SIG-M5 (cell line): ENCODE measurements around the gene DEXI.
"Not testable (repeated sequence)": the region's sequence is repeated elsewhere in the genome, so short reads cannot be mapped to it uniquely, and the experiment has no call there.

Experiments
- DNase-seq: peaks from one replicate; lab custom pipeline; 2025; lab: John Stamatoyannopoulos, UW

Gene DEXI

DNA sequence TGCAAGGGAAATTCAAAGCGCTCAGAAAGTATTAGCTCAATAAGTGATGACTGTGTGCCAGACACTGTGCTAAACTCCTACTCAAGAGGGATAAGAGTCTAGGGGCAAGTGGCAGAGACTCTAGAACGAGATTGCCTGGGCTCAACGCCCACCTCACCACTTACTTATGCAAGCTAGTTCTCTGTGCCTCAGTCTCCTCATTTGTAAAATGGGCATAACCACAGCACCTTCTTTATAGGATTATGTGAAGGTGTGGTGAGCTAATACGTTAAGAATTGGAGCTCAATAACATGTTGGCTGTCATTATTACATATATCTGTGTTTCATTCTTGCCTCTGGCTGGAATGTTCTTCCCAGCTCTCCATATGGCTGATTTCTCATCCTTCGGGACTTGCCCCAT, 15.4 kb downstream of the DEXI start:
- DNase-seq, result no peak

DNA sequence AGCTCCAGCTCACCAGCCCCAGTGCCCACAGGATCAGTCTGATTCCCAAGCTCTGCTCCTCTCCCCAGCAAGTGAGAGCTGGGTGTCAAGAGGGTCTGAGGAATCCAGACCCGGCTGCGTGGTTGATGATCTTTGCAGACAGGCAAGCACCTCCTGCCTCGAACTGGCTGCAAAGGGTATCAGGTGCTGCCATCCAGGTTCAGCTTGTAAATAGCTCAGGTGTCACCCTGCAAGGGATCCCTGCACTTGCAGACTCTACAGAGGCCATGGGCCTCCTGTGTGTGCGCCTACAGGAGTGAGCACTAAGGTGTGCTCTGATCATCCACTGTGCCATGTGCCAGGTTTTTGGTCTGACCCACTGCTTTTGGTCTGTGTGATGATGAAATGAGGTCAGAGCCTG, 16.2 kb downstream of the DEXI start:
- no peak for DNase-seq

DNA sequence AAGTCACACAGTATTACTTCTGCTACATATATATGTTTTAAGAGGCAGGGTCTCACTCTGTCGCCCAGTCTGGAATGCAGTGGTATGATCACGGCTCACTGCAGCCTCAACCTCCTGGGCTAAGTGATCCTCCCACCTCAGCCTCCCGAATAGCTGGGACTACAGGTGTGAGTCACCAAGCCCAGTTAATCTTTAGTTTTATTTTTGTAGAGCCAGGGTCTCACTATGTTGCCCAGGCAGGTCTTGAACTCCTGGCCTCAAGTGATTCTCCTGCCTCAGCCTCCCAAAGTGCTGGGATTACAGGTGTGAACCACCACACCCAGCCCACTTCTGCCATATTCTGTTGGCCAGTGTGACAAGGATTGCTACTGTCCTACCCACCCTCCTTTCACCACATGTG, 17.0 kb downstream of the DEXI start:
- not testable (repeated sequence) for DNase-seq

DNA sequence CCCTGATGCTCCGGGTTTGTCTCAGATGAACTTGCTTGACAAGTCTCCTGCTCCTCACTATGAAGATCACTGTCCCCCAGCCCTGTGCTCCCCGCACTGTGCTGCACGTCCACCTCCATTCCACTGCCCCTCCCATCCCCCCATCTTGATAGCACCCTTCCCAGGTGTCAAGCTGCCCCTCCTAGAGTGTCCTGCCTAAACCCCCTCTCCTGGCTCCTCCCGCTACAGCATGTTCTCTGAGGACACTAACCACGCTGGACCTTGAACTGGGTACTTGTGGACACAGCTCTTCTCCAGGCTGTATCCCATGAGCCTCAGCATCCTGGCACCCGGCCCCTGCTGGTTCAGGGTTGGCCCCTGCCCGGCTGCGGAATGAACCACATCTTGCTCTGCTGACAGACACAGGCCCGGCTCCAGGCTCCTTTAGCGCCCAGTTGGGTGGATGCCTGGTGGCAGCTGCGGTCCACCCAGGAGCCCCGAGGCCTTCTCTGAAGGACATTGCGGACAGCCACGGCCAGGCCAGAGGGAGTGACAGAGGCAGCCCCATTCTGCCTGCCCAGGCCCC, 18.5 kb downstream of the DEXI start:
- DNase-seq, result no peak

DNA sequence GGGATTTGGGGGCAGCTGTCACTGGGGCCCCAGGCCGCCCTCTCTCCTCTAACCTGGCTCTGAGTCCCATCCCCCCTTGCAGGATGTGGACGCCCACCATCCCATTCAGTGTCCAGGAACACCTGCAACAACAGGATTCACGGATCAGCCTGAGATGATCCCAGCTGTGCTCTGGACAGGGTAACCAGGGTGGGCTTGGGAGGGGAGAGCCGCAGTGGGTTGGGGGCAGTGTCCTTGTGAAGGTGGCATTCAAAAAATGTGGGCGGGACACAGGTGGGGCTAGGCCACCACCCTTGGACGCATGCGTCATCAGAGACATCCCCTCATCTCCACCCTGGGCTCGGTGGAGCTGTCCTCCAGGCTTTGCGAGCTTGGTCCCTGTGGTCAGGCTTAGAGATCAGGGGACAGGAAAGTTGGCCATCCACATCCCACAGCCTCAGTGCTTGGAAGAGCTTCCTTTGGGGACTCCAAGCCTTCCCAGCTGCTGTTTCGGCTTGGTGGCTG, 19.1 kb downstream of the DEXI start:
- DNase-seq, result no peak

DNA sequence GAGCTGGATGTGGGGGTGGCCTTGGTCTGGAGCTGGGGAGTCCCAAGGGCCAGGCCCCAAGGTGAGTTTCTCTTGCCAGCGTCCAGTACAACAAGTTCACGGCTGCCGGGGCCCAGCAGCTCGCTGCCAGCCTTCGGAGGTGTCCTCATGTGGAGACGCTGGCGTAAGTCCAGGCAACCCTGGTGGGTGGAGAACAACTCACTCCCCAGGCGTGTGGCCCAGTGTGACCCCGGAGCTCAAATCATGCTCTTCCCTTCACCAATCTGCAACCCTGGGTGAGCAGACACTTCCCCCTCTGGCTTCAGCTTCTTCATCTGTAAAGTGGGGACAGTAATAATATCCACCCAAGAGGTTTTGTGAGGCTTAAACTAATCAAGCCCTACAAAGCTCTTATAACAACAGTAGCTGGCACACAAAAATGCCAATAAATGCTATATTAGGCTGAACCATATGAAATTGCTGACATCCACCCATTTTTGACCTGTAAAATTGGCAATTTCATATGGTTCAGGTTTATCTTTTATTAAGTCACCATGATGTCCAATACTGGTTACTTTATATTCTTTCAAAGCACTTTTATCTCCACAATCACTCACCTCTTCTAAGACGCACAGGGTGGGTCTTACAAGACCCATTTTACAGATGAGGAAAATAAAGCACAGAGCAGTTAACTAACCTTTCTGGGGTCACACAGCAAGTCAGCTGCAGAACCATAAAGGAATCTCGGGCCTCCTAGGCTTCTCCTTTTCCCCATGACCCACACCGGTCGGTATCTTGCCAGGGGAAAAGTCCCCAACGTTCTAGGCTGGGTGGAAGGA, 19.7 kb downstream of the DEXI start:
- DNase-seq, result no peak

DNA sequence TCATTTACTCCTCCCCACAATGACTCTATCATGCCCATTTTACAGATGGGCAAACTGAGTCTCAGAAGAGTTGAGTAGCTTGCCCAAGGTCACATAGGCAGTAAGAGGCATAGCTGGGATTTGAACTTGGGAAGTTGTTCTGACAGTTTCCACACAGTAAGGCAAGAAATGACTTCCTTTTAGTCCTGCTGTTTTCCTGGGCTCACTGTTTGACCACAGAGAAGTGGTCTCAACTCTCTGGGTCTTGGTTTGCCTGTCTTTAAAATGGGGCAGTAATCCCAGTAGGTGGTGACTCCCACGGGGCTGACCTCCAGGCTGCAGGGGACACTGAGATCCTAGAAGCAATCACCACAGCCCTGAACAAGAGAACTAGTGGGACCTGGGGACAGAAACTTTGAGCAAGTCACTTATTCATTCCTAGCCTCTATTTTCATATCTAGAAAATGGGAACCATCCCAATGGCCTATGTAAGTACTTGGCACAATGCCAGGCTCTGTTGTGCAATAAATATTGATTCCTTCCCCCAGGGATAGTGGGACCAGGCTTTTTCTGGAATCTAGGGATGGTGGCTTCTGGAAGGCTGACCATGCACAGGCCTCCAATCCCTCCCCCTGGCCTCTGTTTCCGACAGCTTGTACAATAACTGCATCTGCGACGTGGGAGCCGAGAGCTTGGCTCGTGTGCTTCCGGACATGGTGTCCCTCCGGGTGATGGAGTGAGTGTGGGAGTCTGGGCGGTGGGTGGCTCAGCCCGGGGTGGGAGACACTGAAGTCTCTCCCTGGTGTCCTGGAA, 20.5 kb downstream of the DEXI start:
- DNase-seq, result no peak

DNA sequence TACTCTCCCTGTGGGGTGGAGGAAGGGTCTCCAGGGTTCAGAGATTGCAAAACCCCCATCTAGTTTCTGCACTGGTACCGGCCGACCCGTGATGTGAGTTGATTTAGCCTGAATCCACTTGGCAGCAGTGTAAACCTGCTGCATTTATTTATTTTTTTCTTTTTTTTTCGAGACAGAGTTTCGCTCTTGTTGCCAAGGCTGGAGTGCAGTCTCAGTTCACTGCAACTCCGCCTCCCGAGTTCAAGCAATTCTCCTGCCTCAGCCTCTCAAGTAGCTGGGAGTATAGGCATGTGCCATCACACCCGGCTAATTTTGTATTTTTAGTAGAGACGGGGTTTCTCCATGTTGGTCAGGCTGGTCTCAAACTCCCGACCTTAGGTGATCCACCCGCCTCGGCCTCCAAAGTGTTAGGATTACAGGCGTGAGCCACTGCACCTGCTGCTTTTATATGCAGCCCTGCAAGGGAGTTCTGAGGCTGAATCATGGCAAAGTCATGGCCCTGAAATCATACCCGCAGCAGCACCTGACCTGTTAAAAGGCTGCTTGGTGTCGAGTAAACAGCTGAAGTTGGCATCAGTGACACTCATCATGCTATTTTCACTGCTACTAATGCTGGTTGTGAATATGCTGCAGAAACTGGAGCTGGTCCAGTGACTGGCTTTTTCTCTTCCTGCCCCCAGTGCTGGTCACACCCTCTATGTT, 21.4 kb downstream of the DEXI start:
- DNase-seq, result no peak

DNA sequence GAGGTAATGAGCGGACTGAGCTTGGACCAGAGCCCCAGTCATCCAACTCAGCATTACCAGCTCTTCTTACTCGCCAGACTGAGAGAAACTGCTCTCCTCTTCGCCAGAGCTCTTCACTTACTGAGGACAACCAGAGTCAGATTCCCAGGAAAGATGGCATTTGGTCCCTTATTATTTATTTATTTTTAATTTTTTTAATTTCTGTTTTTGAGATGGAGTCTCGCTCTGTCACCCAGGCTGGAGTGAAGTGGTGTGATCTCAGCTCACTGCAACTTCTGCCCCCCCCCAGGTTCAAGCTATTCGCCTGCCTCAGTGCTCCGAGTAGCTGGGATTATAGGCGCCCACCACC, 23.3 kb downstream of the DEXI start:
- no peak for DNase-seq

DNA sequence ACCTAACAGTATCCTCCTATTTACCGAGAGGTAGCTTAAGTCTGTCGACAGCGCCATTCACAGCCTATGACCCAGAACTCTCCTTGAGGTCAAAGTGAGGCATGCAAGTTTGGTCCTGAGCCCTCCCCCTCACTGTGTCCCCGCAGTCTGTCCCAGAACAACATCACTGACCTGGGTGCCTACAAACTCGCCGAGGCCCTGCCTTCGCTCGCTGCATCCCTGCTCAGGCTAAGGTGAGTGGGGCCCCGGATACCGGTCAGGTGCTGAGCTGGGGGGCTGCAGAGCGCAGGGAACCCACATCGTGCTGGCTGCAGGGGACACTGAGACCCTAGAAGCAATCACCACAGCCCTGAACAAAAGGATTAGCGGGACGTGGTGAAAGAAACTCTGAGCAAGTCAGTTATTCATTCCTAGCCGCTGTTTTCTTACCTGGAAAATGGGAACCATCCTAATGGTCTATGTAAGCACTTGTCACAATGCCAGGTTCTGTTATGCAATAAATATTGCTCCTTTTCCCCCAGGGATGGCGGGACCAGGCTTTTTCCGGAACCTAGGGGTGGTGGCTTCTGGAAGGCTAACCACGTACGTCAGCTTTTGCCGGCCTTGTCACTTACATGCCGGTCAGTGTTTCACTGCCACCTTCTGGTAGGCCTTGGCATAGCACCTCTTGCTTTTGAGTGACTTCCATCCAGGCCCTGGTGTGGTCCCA, 23.8 kb downstream of the DEXI start:
- DNase-seq, result no peak

DNA sequence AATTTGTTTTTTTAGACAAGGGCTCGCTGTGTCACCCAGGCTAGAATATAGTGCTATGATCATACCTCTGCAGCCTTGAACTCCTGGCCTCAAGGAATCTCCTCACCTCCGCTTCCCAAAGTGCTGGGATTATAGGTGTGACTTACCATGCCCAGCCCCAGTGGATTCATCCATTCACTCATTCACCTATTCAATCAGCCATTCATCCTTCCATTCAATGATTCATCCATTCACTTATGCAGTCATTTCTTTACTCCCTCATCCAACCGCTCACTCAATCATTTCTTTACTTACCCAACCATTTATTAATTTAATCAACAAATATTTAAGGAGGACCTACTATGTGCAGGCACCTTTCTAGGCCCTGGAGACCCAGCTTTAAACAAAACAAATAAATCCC, 25.7 kb downstream of the DEXI start:
- DNase-seq, result no peak

DNA sequence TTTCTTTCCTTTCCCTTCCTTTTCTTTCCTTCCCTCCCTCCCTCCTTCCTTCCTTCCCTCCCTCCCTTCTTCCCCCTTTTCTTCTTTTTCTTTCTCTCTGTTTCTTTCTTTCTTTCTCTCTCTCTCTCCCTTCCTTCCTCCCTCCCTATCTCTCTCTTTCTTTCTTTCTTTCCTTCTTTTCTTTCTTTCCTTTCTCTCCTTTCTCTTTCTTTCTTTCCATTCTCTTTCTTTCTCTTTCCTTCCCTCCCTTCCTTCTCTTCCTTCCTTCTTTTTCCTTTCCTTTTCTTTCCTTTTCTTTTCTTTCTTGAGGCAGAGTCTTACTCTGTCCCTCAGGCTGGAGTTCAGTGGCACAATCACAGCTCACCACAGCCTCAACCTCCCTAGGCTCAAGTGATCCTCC, 31.0 kb downstream of the DEXI start:
- DNase-seq, result no peak

DNA sequence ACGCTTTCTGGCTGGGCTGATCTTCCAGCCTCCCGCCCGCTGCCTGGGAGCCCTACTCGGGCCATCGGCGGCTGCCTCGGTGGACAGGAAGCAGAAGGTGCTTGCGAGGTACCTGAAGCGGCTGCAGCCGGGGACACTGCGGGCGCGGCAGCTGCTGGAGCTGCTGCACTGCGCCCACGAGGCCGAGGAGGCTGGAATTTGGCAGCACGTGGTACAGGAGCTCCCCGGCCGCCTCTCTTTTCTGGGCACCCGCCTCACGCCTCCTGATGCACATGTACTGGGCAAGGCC, 34.6 kb downstream of the DEXI start:
- no peak for DNase-seq

DNA sequence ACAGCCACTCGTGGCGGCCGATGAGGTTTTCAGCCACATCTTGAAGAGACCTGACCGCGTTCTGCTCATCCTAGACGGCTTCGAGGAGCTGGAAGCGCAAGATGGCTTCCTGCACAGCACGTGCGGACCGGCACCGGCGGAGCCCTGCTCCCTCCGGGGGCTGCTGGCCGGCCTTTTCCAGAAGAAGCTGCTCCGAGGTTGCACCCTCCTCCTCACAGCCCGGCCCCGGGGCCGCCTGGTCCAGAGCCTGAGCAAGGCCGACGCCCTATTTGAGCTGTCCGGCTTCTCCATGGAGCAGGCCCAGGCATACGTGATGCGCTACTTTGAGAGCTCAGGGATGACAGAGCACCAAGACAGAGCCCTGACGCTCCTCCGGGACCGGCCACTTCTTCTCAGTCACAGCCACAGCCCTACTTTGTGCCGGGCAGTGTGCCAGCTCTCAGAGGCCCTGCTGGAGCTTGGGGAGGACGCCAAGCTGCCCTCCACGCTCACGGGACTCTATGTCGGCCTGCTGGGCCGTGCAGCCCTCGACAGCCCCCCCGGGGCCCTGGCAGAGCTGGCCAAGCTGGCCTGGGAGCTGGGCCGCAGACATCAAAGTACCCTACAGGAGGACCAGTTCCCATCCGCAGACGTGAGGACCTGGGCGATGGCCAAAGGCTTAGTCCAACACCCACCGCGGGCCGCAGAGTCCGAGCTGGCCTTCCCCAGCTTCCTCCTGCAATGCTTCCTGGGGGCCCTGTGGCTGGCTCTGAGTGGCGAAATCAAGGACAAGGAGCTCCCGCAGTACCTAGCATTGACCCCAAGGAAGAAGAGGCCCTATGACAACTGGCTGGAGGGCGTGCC, 35.1 kb downstream of the DEXI start:
- no peak for DNase-seq

DNA sequence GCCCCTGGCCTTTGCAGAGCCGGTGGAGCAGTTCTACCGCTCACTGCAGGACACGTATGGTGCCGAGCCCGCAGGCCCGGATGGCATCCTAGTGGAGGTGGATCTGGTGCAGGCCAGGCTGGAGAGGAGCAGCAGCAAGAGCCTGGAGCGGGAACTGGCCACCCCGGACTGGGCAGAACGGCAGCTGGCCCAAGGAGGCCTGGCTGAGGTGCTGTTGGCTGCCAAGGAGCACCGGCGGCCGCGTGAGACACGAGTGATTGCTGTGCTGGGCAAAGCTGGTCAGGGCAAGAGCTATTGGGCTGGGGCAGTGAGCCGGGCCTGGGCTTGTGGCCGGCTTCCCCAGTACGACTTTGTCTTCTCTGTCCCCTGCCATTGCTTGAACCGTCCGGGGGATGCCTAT, 35.8 kb downstream of the DEXI start:
- DNase-seq, result no peak

DNA sequence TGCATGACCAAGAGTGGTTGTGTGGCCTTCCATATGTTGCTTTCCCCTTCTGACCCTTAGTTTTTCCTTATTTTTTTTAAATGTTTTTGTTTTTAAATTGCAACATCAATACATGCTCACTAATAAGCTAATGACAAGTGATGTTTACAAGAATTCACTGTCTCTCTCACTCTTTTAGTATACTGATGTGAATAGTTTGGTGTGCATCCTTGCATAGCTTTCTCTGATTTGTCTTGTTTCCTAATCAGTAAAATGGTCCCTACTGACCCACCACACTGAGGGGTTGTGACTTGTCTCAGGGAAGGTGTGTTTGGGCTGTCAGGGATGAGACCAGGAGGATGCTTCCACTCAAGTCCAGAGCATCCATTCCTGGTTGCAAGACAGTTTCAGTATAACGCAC, 39.3 kb downstream of the DEXI start:
- DNase-seq, result no peak

DNA sequence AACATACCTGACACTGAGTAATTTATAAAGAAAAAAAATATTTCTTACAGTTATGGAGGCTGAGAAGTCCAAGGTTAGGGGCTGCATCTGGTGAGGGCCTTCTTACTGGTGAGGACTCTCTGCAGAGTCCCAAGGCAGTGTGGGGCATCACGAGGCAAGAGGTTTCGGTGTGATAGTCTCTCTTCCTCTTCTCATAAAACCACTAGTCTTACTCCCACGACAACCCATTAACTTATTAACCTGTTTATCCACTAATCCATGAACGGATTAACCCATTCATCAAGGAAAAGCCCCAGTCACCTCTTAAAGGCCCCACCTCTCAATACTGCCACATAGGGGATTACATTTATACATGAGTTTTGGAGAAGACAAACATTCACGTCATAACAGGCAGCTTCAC, 45.1 kb downstream of the DEXI start:
- no peak for DNase-seq

DNA sequence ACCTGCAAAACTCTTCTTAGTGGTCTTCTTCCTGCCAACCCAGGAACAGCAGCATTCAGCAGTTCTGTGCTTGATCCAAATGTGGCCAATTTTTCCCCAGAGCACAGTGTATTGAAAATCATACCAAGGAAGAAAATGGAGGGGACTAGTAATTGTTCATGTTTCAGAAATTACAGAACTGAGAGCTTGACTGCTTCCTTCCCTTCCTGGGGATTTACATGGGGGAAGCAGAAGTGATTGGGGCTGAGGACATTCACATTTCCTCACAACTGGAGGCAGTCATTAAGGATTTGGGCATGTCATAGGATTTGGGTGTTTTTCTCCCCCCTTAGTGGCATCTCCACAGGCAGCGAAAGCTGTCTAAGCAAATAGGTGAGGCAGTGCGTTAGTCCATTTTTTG, 45.5 kb downstream of the DEXI start:
- no peak for DNase-seq

DNA sequence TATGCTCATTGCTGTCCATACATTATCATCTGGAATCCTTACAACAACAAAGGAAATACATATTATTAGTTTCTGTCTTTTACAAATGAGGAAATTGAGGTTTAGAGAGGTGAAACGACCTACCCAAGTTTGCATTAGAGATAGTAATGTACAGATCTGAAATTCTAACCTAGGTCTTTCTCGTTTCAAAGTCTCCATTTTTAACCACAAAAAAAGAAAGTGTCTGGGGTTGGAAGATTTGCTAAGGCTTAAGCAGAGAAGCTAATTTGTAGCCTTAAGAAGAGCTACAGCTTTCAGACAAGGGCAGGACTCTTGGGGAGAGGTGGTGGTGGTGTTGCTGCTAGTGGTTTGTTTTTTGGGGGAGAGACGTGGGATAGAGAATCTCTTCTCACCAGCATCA, 46.1 kb downstream of the DEXI start:
- no peak for DNase-seq

DNA sequence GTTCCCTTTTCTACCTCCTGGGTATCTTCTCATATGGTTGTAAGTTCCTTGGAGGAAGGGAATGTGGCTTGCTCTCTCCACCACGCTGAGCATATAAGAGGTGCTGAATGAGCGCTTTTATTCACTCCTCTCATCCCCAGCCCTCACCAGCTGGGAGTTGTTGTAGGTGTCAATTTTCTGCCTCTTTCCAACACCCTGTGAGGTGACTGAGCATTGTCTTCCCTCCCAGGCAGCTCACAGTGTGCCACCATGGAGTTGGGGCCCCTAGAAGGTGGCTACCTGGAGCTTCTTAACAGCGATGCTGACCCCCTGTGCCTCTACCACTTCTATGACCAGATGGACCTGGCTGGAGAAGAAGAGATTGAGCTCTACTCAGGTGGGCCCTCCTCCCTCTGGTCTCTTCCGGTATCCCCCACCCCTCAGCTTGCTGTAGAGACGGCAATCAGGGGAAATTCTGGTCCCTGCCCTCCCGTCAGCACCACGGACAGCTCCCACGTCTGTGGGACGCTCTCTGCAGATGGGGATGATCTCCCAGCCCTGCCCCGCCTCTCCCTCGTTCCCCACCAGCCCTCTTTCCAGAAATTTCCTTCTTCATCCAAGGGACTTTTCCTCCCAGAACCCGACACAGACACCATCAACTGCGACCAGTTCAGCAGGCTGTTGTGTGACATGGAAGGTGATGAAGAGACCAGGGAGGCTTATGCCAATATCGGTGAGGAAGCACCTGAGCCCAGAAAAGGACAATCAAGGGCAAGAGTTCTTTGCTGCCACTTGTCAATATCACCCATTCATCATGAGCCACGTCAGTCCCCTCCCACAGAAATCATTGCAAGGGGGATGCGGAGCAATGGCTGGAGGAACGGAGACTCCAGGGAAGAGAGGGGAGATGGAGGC, 47.0 kb downstream of the DEXI start:
- no peak for DNase-seq
